Cerebellar cortex (tissue), 1 donor: Measurements from ENCODE around the gene ADAMTS2.

Source experiments
- DNase-seq: peaks from one replicate; pipeline ENCODE4 v3.0.0-alpha.2; 2015; ENCODE audit warnings: low spot score

The ADAMTS2 gene

GRCh38 chr5:179177711-179178575 lies 167.3 kb downstream of the ADAMTS2 start:
- no peak for DNase-seq

DNA sequence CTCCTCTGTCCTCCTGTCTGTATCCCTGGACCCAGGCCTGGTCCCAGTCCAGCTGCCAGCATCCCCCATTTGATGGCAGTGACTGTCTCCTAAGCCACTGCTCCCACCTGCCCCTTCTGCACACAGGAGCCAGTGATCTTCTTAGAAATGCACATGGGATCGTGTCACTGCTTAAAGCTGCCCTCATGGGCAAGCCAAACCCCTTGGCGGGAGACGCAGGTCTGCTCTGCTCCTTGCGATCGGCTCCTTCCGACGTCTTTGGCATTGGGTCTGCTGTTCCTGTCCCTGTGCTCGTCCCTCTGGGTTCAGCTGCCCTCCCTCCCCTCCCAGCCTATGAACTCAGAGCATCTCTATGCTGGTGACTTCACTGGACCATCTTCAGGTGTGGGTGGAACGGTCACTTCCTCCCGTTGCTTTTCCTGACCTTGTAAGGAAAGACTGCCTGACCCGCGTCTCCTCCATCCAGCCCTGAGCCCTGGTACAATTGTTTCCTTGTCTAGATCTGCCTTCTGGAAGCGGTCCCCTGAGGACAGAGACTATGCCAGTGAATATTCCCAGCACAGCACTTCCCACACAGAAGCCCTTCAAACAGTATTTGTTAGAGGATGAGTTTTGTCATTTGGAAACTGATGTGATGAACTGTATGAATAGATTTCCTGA lies 168.6 kb downstream of the ADAMTS2 start:
- DNase-seq = no peak

DNA sequence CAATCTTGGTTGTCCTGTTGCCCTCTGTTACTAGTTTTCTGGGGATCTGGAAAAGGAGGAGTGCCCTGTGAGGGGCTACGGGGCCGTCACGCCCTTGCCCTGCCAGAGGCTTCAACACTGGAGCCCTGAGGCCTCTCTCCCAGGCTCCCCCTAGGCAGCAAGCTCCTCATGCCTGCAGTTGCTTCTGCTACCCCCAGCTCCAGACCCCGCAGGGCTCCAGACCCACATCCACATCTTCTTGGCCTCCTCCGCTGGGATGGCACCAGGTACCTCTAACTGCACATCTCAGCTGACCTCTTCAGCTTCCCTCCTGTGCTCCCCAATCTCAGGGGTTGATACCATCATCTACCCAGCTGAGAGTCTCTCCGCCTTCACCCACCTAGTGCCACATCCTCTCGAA lies 169.1 kb downstream of the ADAMTS2 start:
- DNase-seq = no peak

DNA sequence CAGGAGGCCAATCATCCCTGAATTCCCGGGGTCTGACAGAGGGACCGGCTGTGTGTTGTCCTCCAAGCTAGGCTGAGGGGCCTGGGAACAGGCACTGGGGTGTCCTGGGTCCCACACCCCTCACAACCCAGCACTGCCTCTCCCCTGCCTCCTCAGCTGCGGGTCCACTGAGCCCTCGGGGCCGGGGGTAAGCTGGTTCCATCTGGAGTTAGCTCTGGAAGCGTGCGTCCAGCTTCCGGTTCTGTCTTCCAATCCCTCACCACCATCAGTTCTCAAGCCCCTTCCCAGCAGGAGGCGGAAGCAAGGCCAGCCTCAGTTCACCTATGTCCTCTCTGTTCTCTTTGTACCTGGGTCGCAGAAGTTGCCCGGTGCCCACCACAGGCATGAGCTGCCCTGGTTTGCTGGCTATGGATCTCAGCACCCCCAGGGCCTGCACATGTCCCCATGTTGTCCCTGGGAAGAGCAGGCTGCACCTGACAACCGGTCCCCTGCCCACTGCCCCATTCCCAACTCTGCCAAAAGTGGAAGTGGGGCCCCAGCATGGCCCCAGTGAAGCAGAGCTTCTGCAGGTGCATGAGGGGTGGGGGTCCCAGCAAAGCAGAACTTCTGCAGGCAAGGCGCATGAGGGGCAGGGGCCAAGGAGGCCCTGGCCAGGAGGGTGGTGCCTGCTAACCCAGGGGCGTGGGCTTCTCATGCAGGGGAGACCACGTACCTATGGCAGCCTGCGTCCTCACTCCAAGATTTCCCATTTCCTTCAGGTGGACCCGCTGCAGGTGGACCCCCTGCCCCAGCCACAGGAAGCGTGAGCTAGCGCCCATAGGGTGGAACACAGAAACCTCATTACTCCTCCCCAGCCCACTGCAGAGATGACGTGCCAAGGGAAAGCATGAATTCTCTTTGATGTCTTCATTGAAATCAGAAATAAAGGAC lies 173.2 kb downstream of the ADAMTS2 start:
- DNase-seq = no peak

- no peak for DNase-seq
Observed at GRCh38 chr5:179171251-179171815, 173.9 kb downstream of the ADAMTS2 start.

DNA sequence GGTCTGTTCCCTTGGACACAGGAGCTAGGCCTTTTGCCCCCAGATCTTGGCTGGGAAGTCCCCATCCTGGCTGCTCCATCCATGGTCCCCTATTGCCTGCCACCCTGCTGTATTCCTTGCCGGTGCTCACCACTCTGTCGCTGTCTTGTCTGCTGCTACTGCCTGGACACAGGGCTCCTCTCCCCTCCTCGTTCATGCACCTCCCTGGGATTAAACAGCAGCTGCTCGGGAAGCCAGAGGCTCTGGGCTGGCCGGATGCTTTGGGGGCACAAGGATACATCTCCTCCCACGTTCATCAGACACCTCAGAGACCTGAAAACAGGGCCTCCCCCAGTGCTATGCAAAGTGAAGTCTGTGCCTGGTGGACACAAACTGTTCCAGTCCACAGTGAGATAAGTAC lies 174.7 kb downstream of the ADAMTS2 start:
- DNase-seq = no peak

DNA sequence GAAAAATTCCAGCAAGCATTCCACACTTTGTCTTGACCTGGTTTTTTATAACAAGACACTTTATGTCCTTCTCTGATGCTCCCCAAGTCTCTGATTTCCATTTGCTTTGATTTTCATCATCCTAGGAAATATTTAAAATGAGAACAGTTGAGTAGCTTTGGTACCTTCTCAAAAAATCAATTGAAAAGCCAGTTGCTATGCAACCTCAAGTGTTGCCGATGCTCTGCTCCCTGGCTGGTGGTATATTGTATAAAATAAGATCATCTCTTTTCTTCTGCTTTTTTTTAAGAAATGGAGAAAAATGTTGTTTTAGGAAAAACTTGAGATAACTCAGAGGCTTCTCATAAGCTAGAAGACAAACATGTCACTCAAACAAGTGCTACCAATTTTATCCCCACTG lies 175.4 kb downstream of the ADAMTS2 start:
- DNase-seq = no peak

DNA sequence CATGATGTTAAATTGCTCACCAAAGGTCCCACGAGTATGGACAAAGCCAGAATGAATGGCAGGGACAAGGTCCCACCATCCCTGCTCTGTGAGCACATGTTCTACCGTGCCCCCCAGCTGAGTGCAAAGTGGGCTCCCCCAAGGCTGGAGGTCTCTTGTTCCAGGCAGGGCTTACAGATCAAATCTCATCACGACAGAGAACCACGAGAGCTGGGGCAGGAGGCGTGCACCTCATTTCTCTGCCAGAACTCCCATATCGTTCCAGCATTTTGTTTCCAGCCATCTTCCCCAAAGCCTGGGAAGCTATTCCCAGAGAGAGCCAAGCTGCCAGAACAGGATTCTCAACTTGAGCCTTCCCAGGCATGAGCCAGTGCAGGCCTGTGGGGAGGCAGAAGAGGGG lies 176.6 kb downstream of the ADAMTS2 start:
- no peak for DNase-seq

DNA sequence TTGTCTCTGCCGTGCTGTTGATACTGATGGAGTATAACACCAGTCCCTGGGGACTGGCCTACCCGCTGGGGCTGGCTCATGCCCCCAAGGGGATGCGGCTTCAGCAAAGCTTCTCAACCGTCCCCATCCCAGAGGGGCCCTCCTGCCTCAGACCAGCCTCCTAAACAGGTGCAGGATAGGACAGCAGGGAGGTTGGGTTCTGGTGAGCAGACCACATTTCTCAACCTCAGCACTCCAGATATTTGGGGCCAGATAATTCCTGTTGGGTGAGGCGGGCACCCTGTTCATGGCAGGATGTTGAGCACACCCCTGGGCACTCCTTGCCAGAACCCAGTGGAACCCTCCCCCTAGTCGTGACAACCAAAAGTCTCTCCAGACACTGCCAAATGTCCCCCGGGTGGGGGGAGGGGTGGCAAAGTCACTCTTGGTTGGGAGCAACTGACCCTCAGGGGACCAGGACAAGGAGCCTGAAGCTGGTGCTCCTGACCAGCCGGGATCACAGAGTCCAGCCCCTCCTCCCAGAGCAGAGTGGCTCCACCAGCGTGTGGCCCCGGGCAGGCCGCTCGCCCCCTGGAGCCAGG lies 177.3 kb downstream of the ADAMTS2 start:
- DNase-seq = no peak

DNA sequence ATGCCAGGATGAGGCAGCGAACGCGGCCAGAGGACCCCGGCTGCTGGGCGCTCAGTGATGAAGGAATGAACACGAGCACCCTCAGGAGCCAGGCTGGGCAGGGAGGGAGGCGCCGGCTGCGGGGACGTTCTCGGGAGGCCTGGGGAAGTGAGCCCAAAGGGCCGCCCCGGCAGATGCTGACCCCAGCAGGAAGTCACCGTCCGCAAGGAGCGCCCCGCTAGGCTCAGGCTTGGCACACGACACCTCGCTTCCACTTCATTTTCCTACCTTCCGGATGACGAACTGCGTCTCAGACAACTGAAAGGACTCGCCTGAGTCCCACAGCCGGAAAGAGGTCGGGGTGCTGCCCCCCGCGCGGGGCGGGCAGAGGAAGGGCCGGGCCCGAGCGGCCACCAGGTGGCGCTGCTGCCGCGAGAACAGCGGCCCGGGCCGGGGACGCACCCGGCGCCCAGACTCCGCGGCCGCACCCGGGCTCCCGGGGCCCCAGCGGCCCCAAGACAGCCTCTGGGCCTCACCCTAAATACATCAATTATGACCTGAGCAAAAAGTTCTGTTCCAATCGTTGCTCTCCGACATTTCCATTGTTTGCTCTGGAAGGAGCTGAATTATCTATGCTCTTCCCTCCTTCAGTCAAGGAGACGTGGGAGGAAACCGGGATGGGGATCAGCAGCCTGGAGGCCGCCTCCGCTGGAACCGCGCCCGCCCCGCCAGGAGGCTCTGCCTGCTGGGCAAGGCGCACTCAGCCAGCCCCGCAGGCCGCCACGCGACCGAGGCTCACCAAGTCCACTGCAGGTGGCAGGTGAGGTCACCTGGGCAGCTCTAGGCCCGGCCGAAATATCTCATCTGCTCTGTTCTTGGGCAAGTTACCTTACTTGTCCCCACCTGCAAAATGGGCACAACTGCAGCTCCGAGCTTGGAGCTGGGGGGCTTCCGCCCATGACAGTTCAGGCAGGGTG lies 178.1 kb downstream of the ADAMTS2 start:
- peak; percentile 19 for DNase-seq

DNA sequence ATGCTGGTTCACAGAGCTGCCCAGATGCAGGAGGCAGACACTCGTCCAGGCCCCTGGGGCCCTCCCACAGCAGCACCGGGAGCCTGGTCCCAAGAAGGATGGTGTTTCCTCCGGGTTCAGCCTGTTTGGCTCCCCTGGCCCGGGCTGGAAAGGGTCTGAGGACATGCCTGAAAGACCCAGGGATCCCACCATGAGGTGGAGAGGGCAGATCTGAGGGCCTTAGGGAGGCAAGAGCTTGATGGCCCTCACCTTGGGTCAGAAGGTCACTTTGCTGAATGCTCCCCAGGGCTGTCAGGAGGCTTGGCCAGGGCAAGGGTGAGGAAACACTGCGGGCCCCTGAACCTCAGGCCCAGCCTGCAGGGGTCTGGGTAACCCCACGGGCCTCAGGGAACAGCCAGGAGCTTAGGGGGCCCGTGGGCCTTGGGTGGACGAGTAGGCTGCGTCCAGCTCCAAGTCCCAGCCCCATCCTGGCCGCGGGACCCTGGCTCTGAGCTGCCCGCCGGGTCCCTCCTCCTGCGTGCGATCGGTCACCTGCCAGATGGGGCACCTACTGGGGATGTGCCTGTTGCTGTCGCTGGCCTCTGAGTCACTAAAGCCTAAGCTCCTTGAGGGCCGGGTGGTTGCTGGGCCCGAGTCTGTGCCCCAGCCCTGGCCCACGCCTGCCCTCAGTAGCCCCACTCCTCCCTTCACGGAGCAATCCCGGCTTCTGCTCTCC lies 178.9 kb downstream of the ADAMTS2 start:
- no peak for DNase-seq

- no peak for DNase-seq
Observed at GRCh38 chr5:179165421-179166170, 179.7 kb downstream of the ADAMTS2 start.

DNA sequence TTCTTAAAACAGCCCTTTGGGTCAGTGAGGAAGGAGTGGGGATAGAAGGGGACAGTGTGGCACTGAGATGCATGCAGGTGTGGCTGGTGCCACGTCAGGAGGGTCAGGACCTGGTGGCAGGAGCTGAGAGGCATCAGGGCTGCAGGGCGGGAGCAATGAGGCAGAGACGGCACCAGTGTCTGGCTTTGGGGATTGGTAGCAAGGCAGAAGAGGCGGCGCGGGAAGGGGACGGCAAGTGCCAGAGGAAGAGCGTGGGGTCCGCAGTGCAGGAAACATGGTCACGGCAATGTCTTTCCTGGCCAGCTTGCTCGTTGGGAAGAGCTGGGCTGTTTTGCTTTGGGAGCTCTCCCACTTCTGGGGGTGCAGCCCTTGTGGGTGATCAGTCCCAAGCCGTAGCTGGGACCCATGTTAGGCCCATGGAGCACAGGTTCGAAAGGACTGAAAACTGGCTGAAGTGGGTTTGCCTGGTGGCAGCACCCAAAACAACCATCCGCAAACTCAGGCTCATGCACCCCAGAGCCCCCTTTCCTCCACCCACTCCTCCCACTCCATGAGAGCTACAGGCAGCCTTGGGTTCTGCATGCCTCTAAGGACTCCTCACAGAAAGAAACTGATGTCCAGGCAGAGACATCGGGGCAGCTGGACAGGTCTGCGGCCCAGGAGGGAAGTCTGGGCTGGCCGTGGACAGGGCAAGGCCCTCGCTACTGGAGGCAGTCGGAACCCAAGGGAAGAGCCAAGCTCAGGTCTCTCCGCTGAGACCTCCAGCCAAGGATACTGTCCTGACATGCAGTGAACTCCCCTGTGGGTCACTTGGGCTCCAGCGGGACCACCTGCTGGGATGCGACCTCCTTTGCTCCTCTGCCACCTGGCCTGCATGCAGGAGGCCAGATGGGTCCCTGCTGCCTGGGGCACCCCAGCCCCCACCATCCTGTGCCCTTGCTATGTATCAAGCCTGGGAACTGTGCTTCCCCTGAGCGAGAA lies 180.6 kb downstream of the ADAMTS2 start:
- peak; percentile 57 for DNase-seq

DNA sequence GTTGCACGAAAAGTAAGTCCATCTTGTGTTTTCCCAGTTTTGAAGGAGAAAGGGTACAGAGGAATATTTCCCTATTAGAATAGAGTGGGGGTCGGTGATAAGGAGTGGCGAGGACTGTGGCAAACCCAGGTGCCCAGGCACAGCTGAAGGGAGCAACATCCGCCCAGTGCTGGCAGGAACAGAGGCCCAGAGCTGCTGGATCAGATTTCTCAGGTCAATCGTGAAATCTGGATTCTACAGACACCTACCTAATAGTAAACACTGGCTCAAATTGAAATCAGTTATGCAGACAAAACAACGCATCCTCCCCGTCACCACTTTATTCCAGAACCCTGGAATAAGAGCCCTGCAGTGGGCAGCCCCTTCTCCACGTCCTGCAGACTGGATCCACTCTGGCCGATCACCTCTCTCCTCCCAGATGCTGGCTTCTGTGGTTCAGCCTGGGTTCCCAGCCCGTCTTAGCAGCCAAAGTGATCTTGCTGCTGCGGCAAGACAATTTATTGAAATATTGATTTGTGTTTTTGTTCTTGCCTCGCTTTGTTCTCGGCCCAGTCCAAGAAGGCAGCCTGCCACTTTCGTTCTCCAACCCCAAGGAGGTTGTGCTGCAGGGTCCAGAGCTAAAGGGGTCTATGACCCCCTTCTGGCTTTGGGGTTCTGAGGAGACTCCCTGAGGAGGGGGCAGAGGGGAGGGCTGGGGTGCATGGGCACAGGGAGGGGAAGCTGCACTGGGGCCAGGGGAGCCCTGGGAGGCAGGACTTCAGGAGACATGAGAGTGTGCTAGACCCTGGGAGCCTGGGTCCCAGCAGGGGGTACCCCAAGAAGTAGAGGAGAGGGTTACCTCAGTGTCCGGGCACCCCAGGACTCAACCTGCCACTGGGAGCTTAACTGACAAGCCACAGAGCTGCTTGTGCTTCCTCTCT lies 181.8 kb downstream of the ADAMTS2 start:
- DNase-seq = no peak

- no peak for DNase-seq
Observed at GRCh38 chr5:179162351-179163235, 182.7 kb downstream of the ADAMTS2 start.

DNA sequence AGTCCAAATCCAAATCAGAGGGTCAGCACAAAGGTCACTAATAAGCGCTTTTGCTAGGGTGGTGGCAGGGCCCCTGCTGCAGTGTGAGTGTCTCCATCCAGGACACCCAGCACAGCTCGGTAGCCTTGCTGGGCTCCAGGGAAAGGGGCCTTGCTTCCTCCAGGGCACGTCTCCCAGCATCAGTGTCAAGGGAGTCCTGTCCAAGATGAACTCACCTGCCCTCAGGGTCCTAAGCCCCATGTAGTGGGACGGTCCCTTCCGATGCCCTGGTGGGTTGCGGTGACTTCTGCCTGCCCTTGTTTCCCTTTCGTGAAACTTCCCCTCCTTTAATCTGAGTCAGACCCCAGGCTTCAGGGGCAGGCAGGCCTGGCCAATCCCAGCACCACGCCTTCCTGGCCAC lies 183.4 kb downstream of the ADAMTS2 start:
- DNase-seq = no peak
